Fibroblast of skin of back (primary cell): Measurements from ENCODE around the gene PPP2R3B.
"Not testable (repeated sequence)": the region's sequence is repeated elsewhere in the genome, so short reads cannot be mapped to it uniquely, and the experiment has no call there.

Experiments used
- DNase-seq: peaks from one replicate; pipeline ENCODE4 v3.0.0-alpha.2; 2013

The PPP2R3B gene

GRCh38 chrX:352582-353314 lies 34.0 kb downstream of the PPP2R3B start:
- DNase-seq, result no peak

- DNase-seq, result no peak
Observed at GRCh38 chrX:352181-352580, 34.5 kb downstream of the PPP2R3B start.

- DNase-seq, result no peak
Observed at GRCh38 chrX:351736-352135, 35.0 kb downstream of the PPP2R3B start.

GRCh38 chrX:351324-351641 lies 35.4 kb downstream of the PPP2R3B start:
- not testable (repeated sequence) for DNase-seq

GRCh38 chrX:350534-351323 lies 36.0 kb downstream of the PPP2R3B start:
- no peak for DNase-seq

GRCh38 chrX:350148-350533 lies 36.6 kb downstream of the PPP2R3B start:
- DNase-seq, result no peak

- DNase-seq, result no peak
Observed at GRCh38 chrX:349702-350101, 37.0 kb downstream of the PPP2R3B start.

- no peak for DNase-seq
Observed at GRCh38 chrX:349196-349595, 37.5 kb downstream of the PPP2R3B start.

- DNase-seq, result no peak
Observed at GRCh38 chrX:348461-349117, 38.1 kb downstream of the PPP2R3B start.

GRCh38 chrX:347351-348117 lies 39.2 kb downstream of the PPP2R3B start:
- no peak for DNase-seq

- DNase-seq, result no peak
Observed at GRCh38 chrX:346034-346813, 40.5 kb downstream of the PPP2R3B start.

- no peak for DNase-seq
Observed at GRCh38 chrX:345020-345925, 41.4 kb downstream of the PPP2R3B start.

- DNase-seq, result no peak
Observed at GRCh38 chrX:344371-344901, 42.3 kb downstream of the PPP2R3B start.

GRCh38 chrX:341541-342101 lies 45.1 kb downstream of the PPP2R3B start:
- DNase-seq, result no peak

- DNase-seq, result no peak
Observed at GRCh38 chrX:340641-341423, 45.9 kb downstream of the PPP2R3B start.

GRCh38 chrX:340121-340520 lies 46.6 kb downstream of the PPP2R3B start:
- DNase-seq, result no peak

- DNase-seq, result no peak
Observed at GRCh38 chrX:338836-339400, 47.8 kb downstream of the PPP2R3B start.

GRCh38 chrX:338281-338835 lies 48.3 kb downstream of the PPP2R3B start:
- no peak for DNase-seq

- DNase-seq, result no peak
Observed at GRCh38 chrX:337331-337831, 49.3 kb downstream of the PPP2R3B start.
